HEK293T (cell line): ENCODE results near the gene GPA33.

Source experiments
- CTCF ChIA-PET: fragments of 350-600 bp; formaldehyde crosslinking; extraction: SDS; loops from one replicate; lab custom pipeline; 2021; ENCODE audit warnings: antibody characterized with exemption, inconsistent platforms; lab: Yijun Ruan, JAX
- POLR2A ChIA-PET: fragments of 350-600 bp; formaldehyde crosslinking; extraction: SDS; loops from one replicate; lab custom pipeline; 2020; ENCODE audit warnings: antibody characterized with exemption, inconsistent platforms; lab: Yijun Ruan, JAX
- DNase-seq: peaks from one replicate; pipeline ENCODE4 v3.0.0; 2012; ENCODE audit warnings: mixed read lengths; ENCODE audit errors: extremely low spot score
- ARNT ChIP-seq: fragments of 450-650 bp; IDR thresholded peaks from 2 replicates; pipeline ENCODE4 v1.6.1; 2017; ENCODE audit warnings: mild to moderate bottlenecking
- BHLHE40 ChIP-seq: fragments of 450-650 bp; IDR thresholded peaks from 2 replicates; pipeline ENCODE4 v1.6.1; 2016; ENCODE audit warnings: mild to moderate bottlenecking, moderate library complexity, borderline replicate concordance
- CTBP1 ChIP-seq: fragments of 450-650 bp; IDR thresholded peaks from 2 replicates; pipeline ENCODE4 v1.6.1; 2016; ENCODE audit warnings: borderline replicate concordance
- ELF4 ChIP-seq: fragments of 450-650 bp; IDR thresholded peaks from 2 replicates; pipeline ENCODE4 v1.6.1; 2017; ENCODE audit warnings: antibody characterized with exemption
- FOXA1 ChIP-seq: fragments of 450-650 bp; IDR thresholded peaks from 2 replicates; pipeline ENCODE4 v1.6.1; 2016; ENCODE audit warnings: mild to moderate bottlenecking
- FOXK2 ChIP-seq: fragments of 450-650 bp; IDR thresholded peaks from 2 replicates; pipeline ENCODE4 v1.6.1; 2016; ENCODE audit warnings: mild to moderate bottlenecking
- FOXM1 ChIP-seq: fragments of 450-650 bp; IDR thresholded peaks from 2 replicates; pipeline ENCODE4 v1.6.1; 2017; ENCODE audit warnings: mild to moderate bottlenecking, borderline replicate concordance
- HDGF ChIP-seq: fragments of 450-650 bp; IDR thresholded peaks from 2 replicates; pipeline ENCODE4 v1.6.1; 2017; ENCODE audit warnings: antibody characterized with exemption, borderline replicate concordance
- L3MBTL2 ChIP-seq: fragments of 450-650 bp; conservative IDR thresholded peaks from 2 replicates; pipeline ENCODE4 v1.6.1; 2016; ENCODE audit warnings: mild to moderate bottlenecking
- LEF1 ChIP-seq: fragments of 450-650 bp; IDR thresholded peaks from 2 replicates; pipeline ENCODE4 v1.6.1; 2017; ENCODE audit warnings: mild to moderate bottlenecking, borderline replicate concordance
- NFRKB ChIP-seq: fragments of 450-650 bp; IDR thresholded peaks from 2 replicates; pipeline ENCODE4 v1.6.1; 2016; ENCODE audit warnings: mild to moderate bottlenecking, moderate library complexity
- SP1 ChIP-seq: fragments of 450-650 bp; IDR thresholded peaks from 2 replicates; pipeline ENCODE4 v1.6.1; 2017
- SUZ12 ChIP-seq: fragments of 450-650 bp; IDR thresholded peaks from 2 replicates; pipeline ENCODE4 v1.6.1; 2016; ENCODE audit warnings: mild to moderate bottlenecking
- TARDBP ChIP-seq: fragments of 450-650 bp; IDR thresholded peaks from 2 replicates; pipeline ENCODE4 v1.6.1; 2016
- ZNF384 ChIP-seq: fragments of 450-650 bp; IDR thresholded peaks from 2 replicates; pipeline ENCODE4 v1.6.1; 2016
- TF ChIP-seq, protein P1 (sequence below): fragments of 450-650 bp; IDR thresholded peaks from 2 replicates; pipeline ENCODE4 v1.6.1; 2016

GPA33 gene

GRCh38 chr1:167076136-167076710, 14.0 kb downstream of the GPA33 start:
- ChIA-PET POLR2A (no interaction called here), CTCF (interaction anchor here (0.6 to 1.2 kb wide), 2 partner anchors 13 to 48 kb away, joined by 3 read pairs; no protein-coding TSS in a partner anchor)
- no peak for DNase-seq
- no peak for TF ChIP-seq TARDBP
- TF ChIP-seq BHLHE40: no peak
- no peak for TF ChIP-seq SUZ12
- no peak for TF ChIP-seq FOXA1
- TF ChIP-seq NFRKB: no peak
- no peak for TF ChIP-seq LEF1
- TF ChIP-seq SP1: no peak
- TF ChIP-seq HDGF: no peak
- no peak for TF ChIP-seq FOXK2

- TF ChIP-seq L3MBTL2 (no peak), SP1 (no peak), FOXK2 (no peak), BHLHE40 (no peak), ZNF384 (no peak), SUZ12 (no peak), TARDBP (no peak), CTBP1 (no peak), ARNT (no peak), FOXM1 (no peak), LEF1 (no peak), NFRKB (no peak)
- TF ChIP-seq, protein P1, sequence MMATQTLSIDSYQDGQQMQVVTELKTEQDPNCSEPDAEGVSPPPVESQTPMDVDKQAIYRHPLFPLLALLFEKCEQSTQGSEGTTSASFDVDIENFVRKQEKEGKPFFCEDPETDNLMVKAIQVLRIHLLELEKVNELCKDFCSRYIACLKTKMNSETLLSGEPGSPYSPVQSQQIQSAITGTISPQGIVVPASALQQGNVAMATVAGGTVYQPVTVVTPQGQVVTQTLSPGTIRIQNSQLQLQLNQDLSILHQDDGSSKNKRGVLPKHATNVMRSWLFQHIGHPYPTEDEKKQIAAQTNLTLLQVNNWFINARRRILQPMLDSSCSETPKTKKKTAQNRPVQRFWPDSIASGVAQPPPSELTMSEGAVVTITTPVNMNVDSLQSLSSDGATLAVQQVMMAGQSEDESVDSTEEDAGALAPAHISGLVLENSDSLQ: no peak
- ChIA-PET CTCF (no interaction called here), POLR2A (interaction anchor here (2.1 kb wide), 1 partner anchor 149 kb away, joined by 10 read pairs; the partner anchor contains the start of gene POU2F1)
- no peak for DNase-seq
Observed at GRCh38 chr1:167071286-167071685, 18.9 kb downstream of the GPA33 start.

- DNase-seq: no peak
- ChIA-PET POLR2A (interaction anchor here (0.7 to 1.5 kb wide), 2 partner anchors 11 to 151 kb away, joined by 3 to 7 read pairs; partner anchors contain the start of gene POU2F1), CTCF (no interaction called here)
- TF ChIP-seq FOXK2 (no peak), FOXM1 (no peak), SUZ12 (no peak), ARNT (no peak), L3MBTL2 (no peak), ELF4 (no peak), NFRKB (no peak), CTBP1 (no peak), LEF1 (no peak), TARDBP (no peak), SP1 (no peak), ZNF384 (no peak)
- TF ChIP-seq, protein P1: no peak
Observed at GRCh38 chr1:167068761-167069160, 21.4 kb downstream of the GPA33 start.

GRCh38 chr1:167067904-167068303, 22.3 kb downstream of the GPA33 start:
- POLR2A ChIA-PET: no interaction called here
- no peak for DNase-seq
- CTCF ChIA-PET: no interaction called here
- TF ChIP-seq ZNF384 (no peak), LEF1 (no peak), FOXK2 (no peak), L3MBTL2 (no peak), NFRKB (no peak), TARDBP (no peak), BHLHE40 (no peak), HDGF (no peak), FOXM1 (no peak), SUZ12 (no peak), SP1 (no peak), CTBP1 (no peak), FOXA1 (no peak)

GRCh38 chr1:167066333-167067122, 23.6 kb downstream of the GPA33 start:
- peak; percentile 94 for DNase-seq
- ChIA-PET POLR2A (interaction anchor here (4.4 kb wide), 1 partner anchor 154 kb away, joined by 31 read pairs; the partner anchor contains the start of gene POU2F1), CTCF (interaction anchor here (0.6 to 1.1 kb wide), 6 partner anchors 18 to 603 kb away, joined by 3 to 9 read pairs (median 4); partner anchors contain the start of gene POU2F1)
- peak; percentile 82 for TF ChIP-seq L3MBTL2
- TF ChIP-seq, protein P1: no peak
- TF ChIP-seq ELF4: no peak
- TF ChIP-seq NFRKB: no peak
- TF ChIP-seq ARNT: no peak
- no peak for TF ChIP-seq FOXK2

DNA sequence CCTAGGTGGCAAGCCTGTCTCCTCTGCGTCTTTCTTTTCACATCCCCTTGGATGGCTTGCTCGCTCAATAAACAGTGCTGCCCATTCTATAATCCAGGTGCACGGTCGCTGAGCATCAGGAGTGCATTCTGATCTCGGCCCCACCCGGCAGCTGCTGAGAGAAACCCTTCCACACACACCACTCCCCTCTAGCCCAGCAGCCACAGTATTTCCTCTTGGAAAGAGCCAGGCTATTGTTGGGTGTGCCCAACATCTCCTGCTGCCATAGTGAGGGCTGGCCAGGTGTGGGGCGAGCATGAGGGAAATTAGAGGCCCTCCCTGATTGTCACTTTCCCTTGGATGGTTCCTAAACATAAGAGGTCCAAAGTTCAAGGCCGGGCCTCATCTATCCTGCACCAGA, 24.7 kb downstream of the GPA33 start:
- DNase-seq: no peak
- no peak for TF ChIP-seq FOXK2
- TF ChIP-seq NFRKB: no peak
- no peak for TF ChIP-seq LEF1
- no peak for TF ChIP-seq HDGF
- no peak for TF ChIP-seq ZNF384
- no peak for TF ChIP-seq SP1
- no peak for TF ChIP-seq L3MBTL2
- no peak for TF ChIP-seq ELF4
- no peak for TF ChIP-seq BHLHE40
- no peak for TF ChIP-seq CTBP1
- TF ChIP-seq FOXM1: no peak
- TF ChIP-seq FOXA1: no peak
- no peak for TF ChIP-seq SUZ12
- no peak for TF ChIP-seq TARDBP
- no peak for TF ChIP-seq ARNT
- TF ChIP-seq, protein P1: no peak
- ChIA-PET CTCF (interaction anchor here (1.1 kb wide), 1 partner anchor 84 kb away, joined by 3 read pairs; no protein-coding TSS in a partner anchor), POLR2A (interaction anchor here (4.4 kb wide), 1 partner anchor 155 kb away, joined by 31 read pairs; the partner anchor contains the start of gene POU2F1)
